Stimulated activated CD4-positive, alpha-beta T cell treated with anti-CD3 and anti-CD28 coated beads, TNF-alpha, amount 100 ng/mL, for 24 hours (primary cell): ENCODE data around the gene EPB41L2.

Experiments used
- DNase-seq, 3 experiments: peaks; one replicate each; pipeline ENCODE4 v3.0.0-alpha.2; 2020; ENCODE audit warnings: low read depth in 3 of 3

EPB41L2 gene

GRCh38 chr6:130870179-130870880 lies 192.7 kb downstream of the EPB41L2 start:
- no peak for DNase-seq

- DNase-seq, result no peak
These were observed 193.4 kb downstream of the EPB41L2 start for GRCh38 chr6:130869681-130870080.

GRCh38 chr6:130865793-130866192 lies 197.3 kb downstream of the EPB41L2 start:
- DNase-seq, result no peak

GRCh38 chr6:130864344-130864743 lies 198.7 kb downstream of the EPB41L2 start:
- DNase-seq, result no peak

- no peak for DNase-seq
These were observed 199.4 kb downstream of the EPB41L2 start for GRCh38 chr6:130863415-130864230.

- no peak for DNase-seq
These were observed 200.7 kb downstream of the EPB41L2 start for GRCh38 chr6:130862370-130862769.

- DNase-seq, result no peak
These were observed 203.7 kb downstream of the EPB41L2 start for GRCh38 chr6:130859161-130859867.

GRCh38 chr6:130858498-130859160 lies 204.4 kb downstream of the EPB41L2 start:
- DNase-seq, result no peak

GRCh38 chr6:130858054-130858453 lies 205.0 kb downstream of the EPB41L2 start:
- DNase-seq, result no peak

GRCh38 chr6:130853555-130854183 lies 209.4 kb downstream of the EPB41L2 start:
- no peak for DNase-seq

GRCh38 chr6:130852844-130853554 lies 210.0 kb downstream of the EPB41L2 start:
- DNase-seq, result no peak

- DNase-seq, result no peak
These were observed 212.0 kb downstream of the EPB41L2 start for GRCh38 chr6:130851026-130851425.

GRCh38 chr6:130849594-130849993 lies 213.5 kb downstream of the EPB41L2 start:
- no peak for DNase-seq

GRCh38 chr6:130848945-130849344 lies 214.1 kb downstream of the EPB41L2 start:
- peak in 1 of 3 experiments; percentile 10 for DNase-seq

GRCh38 chr6:130847001-130847910 lies 215.8 kb downstream of the EPB41L2 start:
- DNase-seq, result no peak

- no peak for DNase-seq
These were observed 216.5 kb downstream of the EPB41L2 start for GRCh38 chr6:130846501-130846900.

- DNase-seq, result no peak
These were observed 219.3 kb downstream of the EPB41L2 start for GRCh38 chr6:130843575-130844320.

GRCh38 chr6:130841128-130841728 lies 221.8 kb downstream of the EPB41L2 start:
- DNase-seq, result no peak

- DNase-seq, result no peak
These were observed 223.0 kb downstream of the EPB41L2 start for GRCh38 chr6:130840050-130840449.
